K562 (cell line): Measurements from ENCODE around the gene ATRIP. TPM values are rescaled to one million over a fixed set of nuclear protein-coding genes. Genes with fewer than 3 reads are reported as not detected.

Experiments
- AFF4 ChIP-seq: sonication (generic); formaldehyde crosslinking; IDR thresholded peaks from 2 replicates; pipeline ENCODE4 v1.8.0; 2023; ENCODE audit warnings: mild to moderate bottlenecking, missing genetic modification reagents
- CBX1 ChIP-seq: sonication (generic); IDR thresholded peaks from 2 replicates; pipeline ENCODE4 v1.6.1; 2016; ENCODE audit warnings: antibody characterized with exemption, low read depth, mild to moderate bottlenecking
- CREBBP ChIP-seq: IDR thresholded peaks from one replicate; pipeline ENCODE4 v1.6.1; 2012; ENCODE audit warnings: low read depth, mild to moderate bottlenecking, control low read depth, inconsistent platforms, low read length
- DNMT1 ChIP-seq: fragments of 450-650 bp; IDR thresholded peaks from 2 replicates; pipeline ENCODE4 v1.6.1; 2016; ENCODE audit warnings: antibody characterized with exemption, mild to moderate bottlenecking
- GATAD2A ChIP-seq: fragments of 450-650 bp; IDR thresholded peaks from 2 replicates; pipeline ENCODE4 v1.6.1; 2017
- HMG20B ChIP-seq: fragments of 250-450 bp; sonication (Bioruptor Pico); IDR thresholded peaks from 2 replicates; pipeline ENCODE4 v1.5.0; 2021; ENCODE audit warnings: mild to moderate bottlenecking
- KDM5B ChIP-seq: fragments of 200-600 bp; sonication (generic); IDR thresholded peaks from 2 replicates; pipeline ENCODE4 v1.6.1; 2012; ENCODE audit warnings: low read depth, mild to moderate bottlenecking, moderate library complexity, low read length, control low read depth, inconsistent platforms; ENCODE audit not compliant: insufficient replicate concordance
- MCM7 ChIP-seq, 2 experiments: fragments of 450-650 bp; IDR thresholded peaks; 2 replicates each; pipeline ENCODE4 v1.6.1; 2016 to 2018
- MED1 ChIP-seq: sonication (generic); formaldehyde crosslinking; IDR thresholded peaks from 2 replicates; pipeline ENCODE4 v1.8.1; 2023; ENCODE audit warnings: missing genetic modification reagents, borderline replicate concordance
- NCOA1 ChIP-seq: fragments of 450-650 bp; IDR thresholded peaks from 2 replicates; pipeline ENCODE4 v1.6.1; 2016; ENCODE audit warnings: low read depth
- NCOA6 ChIP-seq: fragments of 450-650 bp; IDR thresholded peaks from 2 replicates; pipeline ENCODE4 v1.6.1; 2017; ENCODE audit warnings: mild to moderate bottlenecking
- NR1H2 ChIP-seq: sonication (generic); formaldehyde crosslinking; IDR thresholded peaks from 2 replicates; pipeline ENCODE4 v1.4.0; 2020; ENCODE audit warnings: mild to moderate bottlenecking, missing genetic modification reagents
- PCBP2 ChIP-seq: fragments of 200-400 bp; formaldehyde crosslinking; IDR thresholded peaks from 2 replicates; pipeline ENCODE4 v1.6.1; 2018; ENCODE audit warnings: low read length, low read depth, mild to moderate bottlenecking, moderate library complexity; ENCODE audit not compliant: poor library complexity, severe bottlenecking
- PTBP1 ChIP-seq: fragments of 200-400 bp; formaldehyde crosslinking; IDR thresholded peaks from 2 replicates; pipeline ENCODE4 v1.6.1; 2017; ENCODE audit warnings: low read depth, low read length
- RAD51 ChIP-seq: fragments of 450-650 bp; IDR thresholded peaks from 2 replicates; pipeline ENCODE4 v1.7.1; 2016; ENCODE audit warnings: low read depth, mild to moderate bottlenecking, borderline replicate concordance
- SAFB ChIP-seq: fragments of 200-400 bp; formaldehyde crosslinking; IDR thresholded peaks from 2 replicates; pipeline ENCODE4 v1.6.1; 2017; ENCODE audit warnings: low read depth, low read length, borderline replicate concordance
- SMAD3 ChIP-seq: fragments of 450-650 bp; formaldehyde crosslinking; conservative IDR thresholded peaks from 2 replicates; pipeline ENCODE4 v1.4.0; 2020; ENCODE audit warnings: mild to moderate bottlenecking
- STAT5B ChIP-seq: fragments of 250-450 bp; sonication (Bioruptor Pico); IDR thresholded peaks from 2 replicates; pipeline ENCODE4 v1.8.0; 2021; ENCODE audit warnings: mild to moderate bottlenecking, inconsistent platforms
- TCFL5 ChIP-seq: fragments of 250-450 bp; sonication (Bioruptor Pico); conservative IDR thresholded peaks from 2 replicates; pipeline ENCODE4 v1.6.1; 2021; ENCODE audit warnings: mild to moderate bottlenecking, moderate library complexity, matching md5 sums
- TFE3 ChIP-seq: fragments of 450-650 bp; formaldehyde crosslinking; IDR thresholded peaks from 2 replicates; pipeline ENCODE4 v1.4.0; 2020; ENCODE audit warnings: mild to moderate bottlenecking, mixed read lengths
- YY1 ChIP-seq, 3 experiments: IDR thresholded peaks; 2 replicates each; pipeline ENCODE4 v1.6.1; 2011; ENCODE audit warnings: low read length in 2 of 3, mild to moderate bottlenecking in 2 of 3, moderate library complexity in 2 of 3, borderline replicate concordance in 1 of 3, control low read depth in 1 of 3, low read depth in 1 of 3; ENCODE audit not compliant: insufficient read depth in 3 of 3, insufficient replicate concordance in 2 of 3, control insufficient read depth in 1 of 3, insufficient read length in 1 of 3; ENCODE audit errors: extremely low read depth in 1 of 3
- ZKSCAN3 ChIP-seq: fragments of 250-450 bp; sonication (Bioruptor Pico); IDR thresholded peaks from 2 replicates; pipeline ENCODE4 v1.4.0; 2020
- ZNF184 ChIP-seq: sonication (generic); formaldehyde crosslinking; IDR thresholded peaks from 2 replicates; pipeline ENCODE4 v1.5.0; 2020; ENCODE audit warnings: missing genetic modification reagents
- ZNF384 ChIP-seq: IDR thresholded peaks from 2 replicates; pipeline ENCODE4 v1.6.1; 2012; ENCODE audit warnings: low read depth, low read length, improper control_type of control experiment
- ZNF408 ChIP-seq: fragments of 250-450 bp; sonication (Bioruptor Pico); IDR thresholded peaks from 2 replicates; pipeline ENCODE4 v1.4.0; 2020; ENCODE audit warnings: low read depth, mild to moderate bottlenecking, moderate library complexity
- ZNF764 ChIP-seq: fragments of 250-450 bp; sonication (Bioruptor Pico); IDR thresholded peaks from 2 replicates; pipeline ENCODE4 v1.4.0; 2020; ENCODE audit warnings: low read depth, mild to moderate bottlenecking, moderate library complexity
- polyA plus RNA-seq, 8 experiments: library from polyadenylated mRNA; depleted of rRNA in 4 of 8; stranded (reverse) in 5 of 8; unstranded in 3 of 8; fragments of >200 nt; fragmentation: Nextera tagmentation in 2 of 8; fragmentation: Illumina TruSeq in 1 of 8; extraction: Ambion mirVana in 2 of 8; extraction: Trizol in 1 of 8; gene quantifications; 2 replicates each; pipeline versions ENCODE4 v1.2.1 to v1.2.3, GENCODE V29; 2011 to 2014; ENCODE audit warnings: inconsistent platforms in 1 of 8, missing spikeins in 1 of 8
- total RNA-seq, 7 experiments: library from RNA; depleted of rRNA in 6 of 7; stranded (reverse); fragments of >200 nt in 6 of 7; fragmentation: Illumina TruSeq in 2 of 7; extraction: Trizol in 2 of 7; gene quantifications; 2 replicates each; pipeline versions ENCODE4 v1.2.1 to v1.2.3, GENCODE V29; 2011 to 2021; ENCODE audit warnings: low replicate concordance in 1 of 7

The ATRIP gene
- total and polyA plus RNA-seq, 9 of the 15 experiments (the other 6 are each of a cell fraction or from before 2014, with no cell fraction given): 1.7 to 15.7 (median 10.5) TPM

- TF ChIP-seq TFE3: no peak
- no peak for TF ChIP-seq PCBP2
- TF ChIP-seq SAFB: no peak
- peak; percentile 46; the same call in 1 of the 2 replicates for TF ChIP-seq NCOA1
- TF ChIP-seq TCFL5 (CRISPR knock-in tag): no peak
- TF ChIP-seq ZNF764: no peak
- TF ChIP-seq NR1H2 (CRISPR knock-in tag): no peak
- TF ChIP-seq CBX1: no peak
- TF ChIP-seq KDM5B: no peak
- no peak for TF ChIP-seq HMG20B (CRISPR knock-in tag)
- no peak for TF ChIP-seq ZNF184 (CRISPR knock-in tag)
- no peak for TF ChIP-seq RAD51
- no peak for TF ChIP-seq NCOA6
- TF ChIP-seq CREBBP: no peak
- no peak for TF ChIP-seq ZNF384
- 0 out of 2 replicates have a peak, but pooled peaks have one; percentile 63 for TF ChIP-seq DNMT1
- no peak for TF ChIP-seq ZKSCAN3 (CRISPR knock-in tag)
- TF ChIP-seq YY1 (IDR thresholded peaks at IDR 0.05; ENCODE audit: borderline replicate concordance in 1 of 3, control insufficient read depth in 1 of 3, extremely low read depth in 1 of 3, insufficient read depth in 3 of 3, insufficient read length in 1 of 3, insufficient replicate concordance in 2 of 3, low read depth in 1 of 3, low read length in 2 of 3): peak; percentile 17 to 75 (median 45)
- TF ChIP-seq ZNF408: no peak
- TF ChIP-seq MCM7 (IDR thresholded peaks at IDR 0.05): no peak
- no peak for TF ChIP-seq PTBP1
- TF ChIP-seq MED1: no peak
- no peak for TF ChIP-seq AFF4 (CRISPR knock-in tag)
- no peak for TF ChIP-seq STAT5B (CRISPR knock-in tag)
- 0 out of 2 replicates have a peak, but pooled peaks have one; percentile 20 for TF ChIP-seq GATAD2A
- TF ChIP-seq SMAD3 (CRISPR knock-in tag): no peak
These were observed 26.5 kb downstream of the ATRIP start (continued) for GRCh38 chr3:48472923-48473616.
